ENCODE measurements around the gene CD9.
A peak's percentile ranks its signal among the peaks of the same experiment; 100 is the strongest.

CD9 gene

GRCh38 chr12:6215932-6216494 lies 15.8 kb downstream of the CD9 start:
- DNase-seq (ENCODE audit: low read depth, low spot score): peak; percentile 100
- H3K27ac ChIP-seq: peak overlapping the region; percentile 99

- DNase-seq (ENCODE audit: low read depth, low spot score): no peak
- H3K27ac ChIP-seq: peak overlapping the region; percentile 99
These were observed 16.4 kb downstream of the CD9 start for GRCh38 chr12:6216581-6216980.

- peak overlapping the region; percentile 99 for H3K27ac ChIP-seq
- peak; percentile 71 for DNase-seq (ENCODE audit: low read depth, low spot score)
These were observed 18.2 kb downstream of the CD9 start for GRCh38 chr12:6218347-6218925.

- DNase-seq (ENCODE audit: low read depth, low spot score): no peak
- H3K27ac ChIP-seq: peak overlapping the region; percentile 99
These were observed 19.8 kb downstream of the CD9 start for GRCh38 chr12:6219980-6220379.

GRCh38 chr12:6221146-6221545 lies 20.9 kb downstream of the CD9 start:
- DNase-seq (ENCODE audit: low read depth, low spot score): no peak
- peak overlapping the region; percentile 99 for H3K27ac ChIP-seq

GRCh38 chr12:6222078-6222654 lies 22.0 kb downstream of the CD9 start:
- H3K27ac ChIP-seq: peak overlapping the region; percentile 99
- DNase-seq (ENCODE audit: low read depth, low spot score): no peak

GRCh38 chr12:6223545-6223944 lies 23.3 kb downstream of the CD9 start:
- no peak for DNase-seq (ENCODE audit: low read depth, low spot score)
- peak overlapping the region; percentile 99 for H3K27ac ChIP-seq

GRCh38 chr12:6224550-6224949 lies 24.4 kb downstream of the CD9 start:
- no peak for DNase-seq (ENCODE audit: low read depth, low spot score)
- peak overlapping the region; percentile 99 for H3K27ac ChIP-seq

GRCh38 chr12:6225630-6226001 lies 25.4 kb downstream of the CD9 start:
- no peak for DNase-seq (ENCODE audit: low read depth, low spot score)
- H3K27ac ChIP-seq: peak overlapping the region; percentile 99

GRCh38 chr12:6226002-6226678 lies 25.9 kb downstream of the CD9 start:
- H3K27ac ChIP-seq: peak overlapping the region; percentile 99
- peak; percentile 93 for DNase-seq (ENCODE audit: low read depth, low spot score)

GRCh38 chr12:6226679-6227051 lies 26.5 kb downstream of the CD9 start:
- H3K27ac ChIP-seq: peak overlapping the region; percentile 99
- no peak for DNase-seq (ENCODE audit: low read depth, low spot score)

GRCh38 chr12:6228535-6229223 lies 28.5 kb downstream of the CD9 start:
- H3K27ac ChIP-seq: peak overlapping the region; percentile 99
- DNase-seq (ENCODE audit: low read depth, low spot score): no peak

- H3K27ac ChIP-seq: peak overlapping the region; percentile 99
- DNase-seq (ENCODE audit: low read depth, low spot score): peak; percentile 76
These were observed 29.3 kb downstream of the CD9 start for GRCh38 chr12:6229224-6230218.

- peak overlapping the region; percentile 99 for H3K27ac ChIP-seq
- DNase-seq (ENCODE audit: low read depth, low spot score): no peak
These were observed 30.3 kb downstream of the CD9 start for GRCh38 chr12:6230321-6231110.

- DNase-seq (ENCODE audit: low read depth, low spot score): no peak
- H3K27ac ChIP-seq: peak overlapping the region; percentile 99
These were observed 31.4 kb downstream of the CD9 start for GRCh38 chr12:6231359-6232268.

- DNase-seq (ENCODE audit: low read depth, low spot score): no peak
- H3K27ac ChIP-seq: no peak overlapping the region
These were observed 33.1 kb downstream of the CD9 start for GRCh38 chr12:6233121-6233971.

GRCh38 chr12:6234214-6234613 lies 34.0 kb downstream of the CD9 start:
- H3K27ac ChIP-seq: no peak overlapping the region
- no peak for DNase-seq (ENCODE audit: low read depth, low spot score)

All from epithelial cell of prostate (primary cell).